WI38 (cell line): ENCODE data around the gene CRELD2.

Source experiments
- H3K4me3 ChIP-seq: 2 replicates; pipeline ENCODE4 v1.5.1; 2011; ENCODE audit warnings: low read depth, mild to moderate bottlenecking, control low read depth, low read length
- CTCF ChIP-seq: IDR thresholded peaks from 2 replicates; pipeline ENCODE4 v1.5.1; 2012; ENCODE audit warnings: low read depth, mild to moderate bottlenecking, control low read depth, low read length

The CRELD2 gene

GRCh38 chr22:49968313-49968830 lies 49.9 kb downstream of the CRELD2 start:
- no peak for TF ChIP-seq CTCF
- no peak overlapping the region for H3K4me3 ChIP-seq

- TF ChIP-seq CTCF: no peak
- H3K4me3 ChIP-seq: no peak overlapping the region
These were observed 50.6 kb downstream of the CRELD2 start for GRCh38 chr22:49968831-49969661.

GRCh38 chr22:49969751-49970527 lies 51.5 kb downstream of the CRELD2 start:
- no peak for TF ChIP-seq CTCF

GRCh38 chr22:49970528-49971231 lies 52.2 kb downstream of the CRELD2 start:
- no peak for TF ChIP-seq CTCF
- peak overlapping the region; percentile 55 for H3K4me3 ChIP-seq

More at GRCh38 chr22:49969751-49970527, 51.5 kb downstream of the CRELD2 start:
- no peak overlapping the region for H3K4me3 ChIP-seq

- peak overlapping the region; percentile 55 for H3K4me3 ChIP-seq
- no peak for TF ChIP-seq CTCF
These were observed 53.1 kb downstream of the CRELD2 start for GRCh38 chr22:49971232-49972162.

- TF ChIP-seq CTCF: no peak
- peak overlapping the region; percentile 55; the same call in 1 of the 2 replicates for H3K4me3 ChIP-seq
These were observed 54.0 kb downstream of the CRELD2 start for GRCh38 chr22:49972163-49973017.
